Glutamatergic neuron (in vitro differentiated cells): ENCODE data around the gene IL20. TPM values are rescaled to one million over a fixed set of nuclear protein-coding genes. Genes with fewer than 3 reads are reported as not detected.

Source experiments
- DNase-seq: peaks from one replicate; pipeline ENCODE4 v3.0.0; 2022
- H3K27ac Mint-ChIP-seq: one replicate; pipeline ENCODE4 v1.8.0; 2020; ENCODE audit warnings: mild to moderate bottlenecking, mixed read lengths, inconsistent platforms; ENCODE audit not compliant: unreplicated experiment
- H3K27me3 Mint-ChIP-seq: one replicate; pipeline ENCODE4 v1.8.0; 2020; ENCODE audit warnings: mild to moderate bottlenecking, moderate library complexity, mixed read lengths, inconsistent platforms; ENCODE audit not compliant: unreplicated experiment
- H3K36me3 Mint-ChIP-seq: one replicate; pipeline ENCODE4 v1.8.0; 2020; ENCODE audit warnings: mild to moderate bottlenecking, mixed read lengths, inconsistent platforms; ENCODE audit not compliant: unreplicated experiment
- H3K4me1 Mint-ChIP-seq: one replicate; pipeline ENCODE4 v1.8.0; 2020; ENCODE audit warnings: mild to moderate bottlenecking, low read depth, mixed read lengths, inconsistent platforms; ENCODE audit not compliant: unreplicated experiment
- H3K4me3 Mint-ChIP-seq: one replicate; pipeline ENCODE4 v1.8.0; 2020; ENCODE audit warnings: mild to moderate bottlenecking, mixed read lengths, inconsistent platforms; ENCODE audit not compliant: unreplicated experiment
- H3K9me3 Mint-ChIP-seq: one replicate; pipeline ENCODE4 v1.8.0; 2020; ENCODE audit warnings: mild to moderate bottlenecking, moderate library complexity, mixed read lengths, inconsistent platforms; ENCODE audit not compliant: unreplicated experiment
- CTCF ChIP-seq: fragments of 200-600 bp; sonication (generic); IDR thresholded peaks from one replicate; pipeline ENCODE4 v1.5.0; 2021; ENCODE audit not compliant: partially characterized antibody, unreplicated experiment
- total RNA-seq: library from RNA; stranded (reverse); fragmentation: NEBNext Ultra II Directional; extraction: Animal tissue kit (Norgen Biotek cat#: 25700); gene quantifications from one replicate; pipeline ENCODE4 v1.2.1, GENCODE V29; 2021; ENCODE audit not compliant: unreplicated experiment

The IL20 gene
- total RNA-seq, 1 donor from 2014 or later: not detected

GRCh38 chr1:206854401-206855129, 10.9 kb upstream of the IL20 start:
- H3K27me3 Mint-ChIP-seq: peaks cover under 1% of the 10 kb centered on the region
- no peaks in the 10 kb centered on the region for H3K4me1 Mint-ChIP-seq
- no peak overlapping the region for H3K27ac Mint-ChIP-seq
- H3K36me3 Mint-ChIP-seq: peaks cover 18% of the 10 kb centered on the region
- no peak overlapping the region for H3K4me3 Mint-ChIP-seq
- H3K9me3 Mint-ChIP-seq: peaks cover 1% of the 10 kb centered on the region
- DNase-seq: no peak
- TF ChIP-seq CTCF: no peak

GRCh38 chr1:206855859-206856258, 9.6 kb upstream of the IL20 start:
- Mint-ChIP-seq H3K36me3 (peaks cover 14% of the 10 kb centered on the region), H3K27ac (no peak overlapping the region), H3K27me3 (peaks cover 2% of the 10 kb centered on the region), H3K9me3 (peaks cover 3% of the 10 kb centered on the region), H3K4me3 (no peak overlapping the region), H3K4me1 (no peaks in the 10 kb centered on the region)
- DNase-seq: no peak
- TF ChIP-seq CTCF: no peak

GRCh38 chr1:206856674-206857464, 8.6 kb upstream of the IL20 start:
- no peak for DNase-seq
- no peak for TF ChIP-seq CTCF
- Mint-ChIP-seq H3K27me3 (peaks cover 2% of the 10 kb centered on the region), H3K9me3 (peaks cover 2% of the 10 kb centered on the region), H3K4me3 (no peak overlapping the region), H3K36me3 (peaks cover 6% of the 10 kb centered on the region), H3K27ac (no peak overlapping the region), H3K4me1 (no peaks in the 10 kb centered on the region)

- Mint-ChIP-seq H3K27me3 (peaks cover 2% of the 10 kb centered on the region), H3K36me3 (no peaks in the 10 kb centered on the region), H3K4me1 (no peaks in the 10 kb centered on the region), H3K27ac (no peak overlapping the region), H3K9me3 (peaks cover 2% of the 10 kb centered on the region), H3K4me3 (no peak overlapping the region)
- no peak for TF ChIP-seq CTCF
- no peak for DNase-seq
Measured at GRCh38 chr1:206859082-206859521, 6.3 kb upstream of the IL20 start.

- Mint-ChIP-seq H3K27me3 (peaks cover 2% of the 10 kb centered on the region), H3K4me3 (no peak overlapping the region), H3K27ac (no peak overlapping the region), H3K9me3 (peaks cover 2% of the 10 kb centered on the region), H3K4me1 (no peaks in the 10 kb centered on the region), H3K36me3 (no peaks in the 10 kb centered on the region)
- TF ChIP-seq CTCF: no peak
- no peak for DNase-seq
Measured at GRCh38 chr1:206860165-206860564, 5.3 kb upstream of the IL20 start.
